Iris pigment epithelial cell (primary cell): ENCODE results near the gene STXBP5.

Experiments
- DNase-seq: peaks from one replicate; pipeline ENCODE4 v3.0.0-alpha.2; 2011; ENCODE audit warnings: low read depth

STXBP5 gene

DNA sequence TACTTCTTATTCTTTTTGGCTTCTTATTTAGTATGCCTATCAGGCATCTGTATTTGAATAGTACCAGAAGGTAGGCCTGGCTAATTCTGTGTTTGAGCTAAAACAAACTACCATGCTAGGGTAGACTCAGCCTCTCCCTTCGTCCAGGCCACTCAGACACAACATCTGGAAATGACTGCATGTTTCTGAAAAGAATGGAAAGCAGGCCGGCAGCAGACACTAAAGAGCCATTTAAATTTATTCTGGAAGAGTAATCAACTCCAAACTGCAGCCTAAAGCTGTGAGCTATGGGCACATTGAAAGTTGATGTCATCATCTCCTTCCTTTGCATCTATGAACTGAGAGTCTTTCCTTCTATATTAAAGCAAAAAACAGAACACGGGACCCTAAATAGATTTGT is 233.4 kb downstream of the STXBP5 start:
- DNase-seq: no peak

DNA sequence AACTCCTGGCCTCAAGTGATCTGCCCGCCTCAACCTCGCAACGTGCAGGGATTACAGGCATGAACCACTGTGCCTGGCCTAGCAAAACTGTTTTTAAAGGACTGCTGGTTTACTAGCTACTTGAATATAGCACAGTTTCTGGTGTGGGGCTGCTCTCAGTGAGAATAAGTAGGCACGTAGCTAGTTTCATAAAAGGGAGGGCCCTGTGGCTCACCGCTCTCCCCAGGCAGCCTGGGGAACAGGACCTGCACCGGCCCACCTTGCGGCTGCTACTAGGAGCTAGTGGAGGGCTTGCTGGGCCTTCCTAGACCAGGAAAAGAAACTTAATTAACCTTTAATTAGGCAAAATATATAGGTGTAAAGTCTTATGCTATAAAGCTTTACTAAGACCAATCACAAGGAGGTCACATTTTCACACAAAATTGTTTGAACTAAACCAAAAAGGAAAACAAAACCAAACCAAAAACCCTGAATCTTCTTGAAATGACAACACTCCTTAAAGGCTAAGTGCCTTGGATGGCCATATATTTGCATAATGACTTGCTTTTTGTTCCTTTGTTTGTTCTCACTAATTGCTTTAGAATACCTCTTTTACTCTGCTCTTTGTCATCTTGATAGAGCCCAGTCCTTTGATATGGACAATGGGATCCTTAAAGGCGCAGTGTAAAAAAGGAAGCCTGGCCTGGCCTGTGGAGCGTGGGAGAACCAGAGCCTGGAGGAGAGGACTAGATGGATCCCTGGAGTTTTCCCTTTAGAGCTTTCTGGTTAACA is 234.7 kb downstream of the STXBP5 start:
- DNase-seq: no peak
